ENCODE results near the gene NONO. TPM values are rescaled to one million over a fixed set of nuclear protein-coding genes. Genes with fewer than 3 reads are reported as not detected.
A peak's percentile ranks its signal among the peaks of the same experiment; 100 is the strongest.

Gene NONO
- total RNA-seq = 100 to 1,000 TPM in 1 of 4 donors, 10 to 100 TPM in 3; 90.5 to 101 (median 92.9) TPM

GRCh38 chrX:71283403-71284143 lies at the start of gene NONO:
Gene NONO (plus strand): TSS chrX:71283635. CDS start chrX:71290638, 7,003 bp downstream.
- TF ChIP-seq CTCF (IDR thresholded peaks at IDR 0.05 in 4 of 5, conservative IDR thresholded peaks at IDR 0.05 in 1 of 5) = no peak
- peak; percentile 70 to 74 for TF ChIP-seq POLR2A (IDR thresholded peaks at IDR 0.05)
- DNase-seq = peak; percentile 87 to 88
- Histone ChIP-seq H3K27ac (peak within 1 kb of the TSS; percentile 82 to 95 (median 90)), H3K4me3 (peak within 1 kb of the TSS; percentile 67 to 87 (median 71)), H3K36me3 (no peaks in the 10 kb centered on the region), H3K4me1 (peaks cover 21 to 23% of the 10 kb centered on the region in 2 donors), H3K9me3 (no peaks in the 10 kb centered on the region), H3K27me3 (no peaks in the 10 kb centered on the region)
- in situ Hi-C loops (cut with MboI; ENCODE audit: low sequenced_read_pairs in 4 of 4) = no loop called here
- ATAC-seq = peak; percentile 99 to 100
- intact Hi-C loops (cut with DNase I; ENCODE audit: low total_unique reads) = loop anchor here (1.0 to 10.0 kb wide), 3 partner anchors 28 to 249 kb away; partner anchors contain the start of gene TAF1

- Histone ChIP-seq H3K27me3 (no peaks in the 10 kb centered on the region), H3K4me1 (no peaks in the 10 kb centered on the region), H3K9me3 (no peaks in the 10 kb centered on the region), H3K4me3 (no peak overlapping the region), H3K27ac (no peak overlapping the region), H3K36me3 (no peaks in the 10 kb centered on the region)
- TF ChIP-seq CTCF (IDR thresholded peaks at IDR 0.05 in 4 of 5, conservative IDR thresholded peaks at IDR 0.05 in 1 of 5) = no peak
- no peak for TF ChIP-seq POLR2A (IDR thresholded peaks at IDR 0.05)
- in situ Hi-C loops (cut with MboI; ENCODE audit: low sequenced_read_pairs in 4 of 4) = no loop called here
- ATAC-seq (no peak), DNase-seq (no peak)
- intact Hi-C loops (cut with DNase I; ENCODE audit: low total_unique reads) = no loop called here
These were observed 48.0 kb upstream of the NONO start for GRCh38 chrX:71235482-71235881.

GRCh38 chrX:71236836-71237235 lies 46.6 kb upstream of the NONO start:
- ATAC-seq (no peak), DNase-seq (no peak)
- in situ Hi-C loops (cut with MboI; ENCODE audit: low sequenced_read_pairs in 4 of 4) (no loop called here), intact Hi-C loops (cut with DNase I; ENCODE audit: low total_unique reads) (no loop called here)
- TF ChIP-seq POLR2A (IDR thresholded peaks at IDR 0.05) = no peak
- no peak for TF ChIP-seq CTCF (IDR thresholded peaks at IDR 0.05 in 4 of 5, conservative IDR thresholded peaks at IDR 0.05 in 1 of 5)
- Histone ChIP-seq H3K4me1 (no peaks in the 10 kb centered on the region), H3K27ac (no peak overlapping the region), H3K9me3 (no peaks in the 10 kb centered on the region), H3K36me3 (no peaks in the 10 kb centered on the region), H3K4me3 (no peak overlapping the region), H3K27me3 (no peaks in the 10 kb centered on the region)

GRCh38 chrX:71239781-71240180 lies 43.7 kb upstream of the NONO start:
- ATAC-seq = no peak
- in situ Hi-C loops (cut with MboI; ENCODE audit: low sequenced_read_pairs in 4 of 4) = no loop called here

More at GRCh38 chrX:71239781-71240180, 43.7 kb upstream of the NONO start:
- Histone ChIP-seq H3K27me3 (no peaks in the 10 kb centered on the region), H3K9me3 (no peaks in the 10 kb centered on the region), H3K27ac (no peak overlapping the region), H3K36me3 (peaks cover 0 to 19% of the 10 kb centered on the region in 2 donors), H3K4me1 (no peaks in the 10 kb centered on the region), H3K4me3 (no peak overlapping the region)
- DNase-seq = no peak
- intact Hi-C loops (cut with DNase I; ENCODE audit: low total_unique reads) = no loop called here
- TF ChIP-seq POLR2A (IDR thresholded peaks at IDR 0.05) (no peak), CTCF (IDR thresholded peaks at IDR 0.05 in 4 of 5, conservative IDR thresholded peaks at IDR 0.05 in 1 of 5) (no peak)

Data from gastrocnemius medialis (tissue), 4 donors.